Breast epithelium (tissue), 4 donors: Measurements from ENCODE around the gene LHFPL2. TPM values are rescaled to one million over a fixed set of nuclear protein-coding genes. Genes with fewer than 3 reads are reported as not detected.

ENCODE experiments used
- DNase-seq, 2 donors: peaks; one replicate each; pipeline ENCODE4 v3.0.0-alpha.2; 2019; ENCODE audit warnings: low spot score in 2 of 2
- H3K27ac ChIP-seq, 2 donors: fragments of 200-600 bp; sonication (generic) in 1 of 2; one replicate each; pipeline ENCODE4 v1.5.1; 2016 to 2019; ENCODE audit warnings: mild to moderate bottlenecking in 1 of 2
- H3K27me3 ChIP-seq, 2 donors: fragments of 200-600 bp; sonication (generic) in 1 of 2; one replicate each; pipeline versions ENCODE4 v1.5.1 to v1.6.0; 2017 to 2019; ENCODE audit warnings: control low read depth in 1 of 2, mild to moderate bottlenecking in 1 of 2
- H3K36me3 ChIP-seq: fragments of 200-600 bp; one replicate; pipeline ENCODE4 v1.5.1; 2019
- H3K4me1 ChIP-seq, 2 donors: fragments of 200-600 bp; sonication (generic); one replicate each; pipeline ENCODE4 v1.5.1; 2016 to 2019; ENCODE audit warnings: control low read depth in 1 of 2
- H3K4me3 ChIP-seq, 3 donors: fragments of 200-600 bp; sonication (generic); 1 replicate in 2 of 3; 2 replicates in 1 of 3; pipeline ENCODE4 v1.5.1; 2016 to 2019; ENCODE audit warnings: mild to moderate bottlenecking in 3 of 3, moderate library complexity in 2 of 3
- H3K9me3 ChIP-seq, 2 donors: fragments of 200-600 bp; sonication (generic) in 1 of 2; one replicate each; pipeline ENCODE4 v1.5.1; 2016 to 2019; ENCODE audit warnings: control low read depth in 1 of 2
- CTCF ChIP-seq, 3 donors: fragments of 450-650 bp; IDR thresholded peaks; one replicate each; pipeline ENCODE4 v1.5.1; 2016 to 2017; ENCODE audit warnings: antibody characterized with exemption in 3 of 3, mild to moderate bottlenecking in 3 of 3, moderate library complexity in 3 of 3
- POLR2A ChIP-seq: fragments of 450-650 bp; IDR thresholded peaks from one replicate; pipeline ENCODE4 v1.6.1; 2016; ENCODE audit warnings: antibody characterized with exemption, mild to moderate bottlenecking, moderate library complexity
- POLR2AphosphoS5 ChIP-seq, 3 donors: sonication (generic); formaldehyde crosslinking; IDR thresholded peaks; one replicate each; pipeline ENCODE4 v1.6.1; 2017; ENCODE audit warnings: antibody characterized with exemption in 3 of 3
- intact Hi-C: fragments of 100-400 bp; cut with DNase I; formaldehyde crosslinking; loops from one replicate; pipeline ENCODE4 v1.15.1; 2023; ENCODE audit warnings: low total_unique reads
- total RNA-seq, 3 donors: library from RNA; depleted of rRNA; stranded (reverse); fragments of >200 nt; gene quantifications; one replicate each; pipeline ENCODE4 v1.1.0, GENCODE V29; 2016

LHFPL2 gene
- total RNA-seq, 3 donors from 2014 or later = 36.8 to 61.8 (median 41.3) TPM

DNA sequence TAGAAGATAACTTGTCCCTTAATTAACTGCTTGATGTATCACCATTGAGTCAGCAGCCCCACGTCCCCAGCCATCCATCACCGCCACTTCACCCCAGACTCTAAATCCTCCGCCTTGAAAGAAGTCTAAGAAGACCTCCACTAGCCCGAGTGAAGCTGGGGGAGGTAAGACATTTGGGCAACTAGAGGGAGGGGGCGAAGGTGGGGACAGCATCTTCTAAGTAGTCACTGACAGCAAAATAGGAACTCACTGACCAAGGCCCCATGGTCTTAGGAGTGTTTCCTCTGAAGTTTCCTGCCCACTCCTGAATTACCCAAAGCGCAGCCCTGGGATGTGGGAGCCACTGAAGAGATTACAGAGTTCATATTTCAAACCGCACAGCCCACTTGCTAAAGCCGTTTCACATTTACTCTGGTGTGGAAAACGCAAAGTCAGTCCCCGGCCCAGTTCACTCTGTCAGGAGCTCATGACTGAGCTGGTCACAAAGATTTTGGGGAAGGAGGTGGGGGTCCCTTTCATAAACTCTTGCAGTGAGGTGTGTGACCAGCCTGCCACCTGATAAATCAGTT lies 107.4 kb downstream of the LHFPL2 start:
- Histone ChIP-seq H3K9me3 (no peaks in the 10 kb centered on the region), H3K27me3 (no peaks in the 10 kb centered on the region), H3K27ac (peak overlapping the region; percentile 87 to 90), H3K4me3 (no peak overlapping the region), H3K4me1 (peaks cover 9 to 17% of the 10 kb centered on the region in 2 donors), H3K36me3 (no peaks in the 10 kb centered on the region)
- intact Hi-C loops = no loop called here
- no peak for TF ChIP-seq CTCF (IDR thresholded peaks at IDR 0.05)
- no peak for TF ChIP-seq POLR2AphosphoS5 (IDR thresholded peaks at IDR 0.05)
- no peak for TF ChIP-seq POLR2A
- no peak for DNase-seq

DNA sequence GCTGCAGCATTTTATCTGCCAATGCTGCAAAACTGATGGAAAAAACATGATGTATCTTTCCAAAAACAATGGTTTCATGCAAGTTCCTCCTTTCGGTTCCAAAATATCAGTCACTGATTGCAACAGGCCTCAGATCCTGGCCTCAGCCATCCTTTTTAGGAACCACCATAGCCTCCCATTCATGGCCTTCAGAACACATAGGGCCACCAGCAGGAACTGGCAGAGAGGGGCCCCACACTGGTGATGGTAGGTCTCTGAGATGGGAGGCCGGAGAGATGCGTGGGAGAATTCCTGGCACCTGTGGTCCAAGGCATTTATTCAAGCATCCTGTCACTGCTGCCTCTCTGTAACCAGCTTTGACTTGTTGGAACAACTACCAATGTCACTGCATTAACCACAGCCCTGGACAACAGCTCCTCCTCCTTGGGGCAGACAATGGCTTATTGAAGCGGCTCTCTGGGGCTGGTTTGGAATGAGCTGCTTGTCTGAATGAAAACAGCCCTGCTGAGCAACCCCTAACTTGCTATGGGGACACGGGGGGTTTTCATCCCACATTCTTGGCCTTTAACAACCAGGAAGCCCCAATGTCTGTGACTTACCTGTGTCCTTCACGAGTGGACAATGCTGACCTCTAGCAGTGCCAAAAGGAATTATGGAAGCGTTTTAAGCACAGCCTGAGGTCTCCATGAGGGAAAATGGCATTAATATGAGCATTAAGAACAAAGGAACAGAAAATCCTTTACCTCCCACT lies 108.1 kb downstream of the LHFPL2 start:
- TF ChIP-seq POLR2AphosphoS5 (IDR thresholded peaks at IDR 0.05) (peak; percentile 58 to 75 (median 70)), POLR2A (no peak)
- Histone ChIP-seq H3K4me3 (peak overlapping the region in 1 of 3 donors; percentile 11), H3K9me3 (no peaks in the 10 kb centered on the region), H3K4me1 (peaks cover 9 to 17% of the 10 kb centered on the region in 2 donors), H3K36me3 (no peaks in the 10 kb centered on the region), H3K27ac (peak overlapping the region; percentile 87 to 90), H3K27me3 (no peaks in the 10 kb centered on the region)
- intact Hi-C loops = no loop called here
- DNase-seq = peak in 1 of 2 donors; percentile 75

DNA sequence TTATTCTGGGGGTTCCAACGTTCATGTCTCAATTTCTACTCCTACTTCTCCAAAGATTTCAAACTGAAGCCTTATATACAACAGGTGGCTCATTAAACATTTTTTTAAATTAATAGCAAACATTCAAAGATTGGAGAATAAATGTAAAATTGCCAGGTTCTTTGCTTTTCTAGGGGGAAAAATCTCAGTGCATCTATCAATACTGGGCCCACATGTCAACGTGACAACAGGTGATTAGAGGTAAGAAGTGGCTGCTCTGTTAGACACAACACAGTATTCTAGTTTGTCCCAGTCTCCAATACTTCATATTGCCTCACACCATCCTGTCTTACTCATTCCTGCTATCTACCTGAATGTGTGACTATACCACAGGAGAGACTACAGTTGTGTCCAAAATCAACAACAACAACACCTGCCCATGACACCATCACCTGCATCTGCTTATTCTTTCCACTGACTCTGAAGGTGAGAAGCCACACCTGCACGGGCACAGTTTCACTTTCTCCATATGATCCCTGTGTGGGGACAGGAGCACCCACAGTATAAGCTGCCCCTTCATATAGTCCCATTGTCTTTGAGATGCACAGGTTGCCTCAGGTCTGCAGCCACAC lies 110.2 kb downstream of the LHFPL2 start:
- no peak for DNase-seq
- H3K4me3 ChIP-seq = no peak overlapping the region
- H3K36me3 ChIP-seq = no peaks in the 10 kb centered on the region
- peaks cover 9 to 17% of the 10 kb centered on the region in 2 donors for H3K4me1 ChIP-seq
- no peak for TF ChIP-seq POLR2AphosphoS5 (IDR thresholded peaks at IDR 0.05)
- TF ChIP-seq POLR2A = no peak
- no peak for TF ChIP-seq CTCF (IDR thresholded peaks at IDR 0.05)
- H3K9me3 ChIP-seq = no peaks in the 10 kb centered on the region
- intact Hi-C loops = no loop called here
- no peaks in the 10 kb centered on the region for H3K27me3 ChIP-seq
- peak overlapping the region; percentile 87 to 95 for H3K27ac ChIP-seq

DNA sequence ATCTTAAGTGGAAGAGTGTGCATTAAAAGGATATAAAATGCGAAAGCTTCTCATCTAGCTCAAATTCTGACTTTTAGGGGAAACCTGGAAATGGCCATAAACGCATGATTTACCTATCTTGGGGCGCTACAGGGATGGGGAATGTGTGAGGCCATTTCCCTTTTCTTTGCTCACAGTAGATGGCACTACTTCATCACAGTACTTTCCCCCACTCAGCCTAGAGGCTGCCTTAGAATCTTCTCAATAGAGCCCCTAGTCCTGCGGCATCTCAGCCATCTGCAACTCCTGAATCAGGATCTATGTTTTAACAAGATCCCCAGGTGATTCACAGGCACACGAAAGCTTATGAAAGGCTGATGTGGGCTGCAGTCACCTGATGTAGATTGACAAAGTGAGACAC lies 110.8 kb downstream of the LHFPL2 start:
- H3K36me3 ChIP-seq = no peaks in the 10 kb centered on the region
- no peak overlapping the region for H3K4me3 ChIP-seq
- H3K27ac ChIP-seq = peak overlapping the region; percentile 87 to 95
- H3K4me1 ChIP-seq = peaks cover 9 to 17% of the 10 kb centered on the region in 2 donors
- TF ChIP-seq POLR2AphosphoS5 (IDR thresholded peaks at IDR 0.05) (no peak), CTCF (IDR thresholded peaks at IDR 0.05) (peak in 2 of 3 donors; percentile 33 to 43), POLR2A (no peak)
- intact Hi-C loops = no loop called here
- DNase-seq = no peak
- H3K27me3 ChIP-seq = no peaks in the 10 kb centered on the region
- H3K9me3 ChIP-seq = no peaks in the 10 kb centered on the region

DNA sequence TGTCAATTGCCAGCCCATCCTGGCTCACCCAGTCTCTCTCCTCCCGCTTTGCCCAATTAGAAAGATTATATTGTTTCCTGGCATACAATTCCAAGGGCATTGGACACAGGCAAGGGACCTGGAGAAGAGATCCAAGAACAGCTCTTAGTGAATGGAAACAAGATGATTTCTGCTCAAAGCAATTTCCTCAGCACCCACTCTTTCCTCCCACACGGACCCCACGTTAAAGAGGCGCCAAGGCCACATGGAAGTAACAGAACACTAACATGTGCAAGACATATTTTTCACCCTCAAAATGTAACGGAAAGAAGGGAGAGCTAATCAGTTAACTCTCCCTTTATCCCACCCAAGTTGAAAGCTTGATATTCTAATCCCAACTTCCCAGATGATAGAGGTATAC lies 111.2 kb downstream of the LHFPL2 start:
- TF ChIP-seq POLR2A (no peak), POLR2AphosphoS5 (IDR thresholded peaks at IDR 0.05) (no peak), CTCF (IDR thresholded peaks at IDR 0.05) (no peak)
- intact Hi-C loops = no loop called here
- Histone ChIP-seq H3K27me3 (no peaks in the 10 kb centered on the region), H3K4me1 (peaks cover 9 to 17% of the 10 kb centered on the region in 2 donors), H3K4me3 (no peak overlapping the region), H3K27ac (peak overlapping the region; percentile 43 to 95), H3K9me3 (no peaks in the 10 kb centered on the region), H3K36me3 (no peaks in the 10 kb centered on the region)
- DNase-seq = no peak
